SK-N-MC (cell line): ENCODE data around the gene RIC3.

Source experiments
- EZH2 ChIP-seq: fragments of 200-600 bp; sonication (generic); IDR thresholded peaks from one replicate; pipeline ENCODE4 v1.6.1; 2017; ENCODE audit warnings: antibody characterized with exemption
- POLR2AphosphoS5 ChIP-seq: IDR thresholded peaks from 2 replicates; pipeline ENCODE4 v1.6.1; 2012; ENCODE audit warnings: mild to moderate bottlenecking, low read depth, low read length, borderline replicate concordance

DNA sequence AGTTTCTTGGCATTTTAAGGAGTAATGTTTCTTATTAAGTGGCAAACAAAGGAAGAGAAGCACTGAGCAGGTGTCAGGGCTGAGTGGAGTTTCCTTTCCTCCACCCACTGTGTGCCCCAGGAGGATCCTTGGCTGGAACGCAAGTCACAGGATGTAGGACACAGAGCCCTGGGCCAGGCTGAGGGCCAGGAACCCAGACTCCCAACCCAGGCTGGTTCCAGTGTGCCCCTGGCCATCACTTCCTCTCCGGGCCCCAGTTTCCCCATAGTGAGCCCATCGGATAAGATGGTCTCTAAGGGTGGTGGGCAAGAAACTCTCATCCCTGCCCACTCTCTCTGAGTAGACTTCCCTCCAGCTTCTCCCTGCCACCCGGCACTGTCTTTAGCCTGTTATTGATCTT is 49.6 kb upstream of the RIC3 start:
- TF ChIP-seq EZH2 (no peak), POLR2AphosphoS5 (no peak)
